Karpas-422 (cell line): Measurements from ENCODE around the gene TM4SF5. TPM values are rescaled to one million over a fixed set of nuclear protein-coding genes. Genes with fewer than 3 reads are reported as not detected.
A peak's percentile ranks its signal among the peaks of the same experiment; 100 is the strongest.
"Not testable (repeated sequence)": the region's sequence is repeated elsewhere in the genome, so short reads cannot be mapped to it uniquely, and the experiment has no call there.

Source experiments
- DNase-seq: peaks from one replicate; pipeline ENCODE4 v3.0.0-alpha.2; 2015
- H2AFZ ChIP-seq: fragments of 200-600 bp; sonication (generic); 2 replicates; pipeline ENCODE4 v1.6.1; 2014; ENCODE audit warnings: antibody characterized with exemption, low read length, mixed read lengths
- H3K27ac ChIP-seq: fragments of 200-600 bp; sonication (generic); 2 replicates; pipeline ENCODE4 v1.5.1; 2014; ENCODE audit warnings: mild to moderate bottlenecking, low read length, moderate library complexity
- H3K27me3 ChIP-seq: fragments of 200-600 bp; sonication (generic); 2 replicates; pipeline ENCODE4 v1.6.1; 2014; ENCODE audit warnings: low read length, mixed read lengths
- H3K36me3 ChIP-seq: fragments of 200-600 bp; sonication (generic); 2 replicates; pipeline ENCODE4 v1.6.1; 2014; ENCODE audit warnings: low read length, mixed read lengths; ENCODE audit not compliant: insufficient read depth
- H3K4me1 ChIP-seq: fragments of 200-600 bp; sonication (generic); 2 replicates; pipeline ENCODE4 v1.6.1; 2014; ENCODE audit warnings: mild to moderate bottlenecking, low read length, mixed read lengths
- H3K4me2 ChIP-seq: fragments of 200-600 bp; sonication (generic); 2 replicates; pipeline ENCODE4 v1.6.1; 2014; ENCODE audit warnings: low read length, low read depth, mild to moderate bottlenecking; ENCODE audit not compliant: poor library complexity, severe bottlenecking
- H3K4me3 ChIP-seq: fragments of 200-600 bp; sonication (generic); 2 replicates; pipeline ENCODE4 v1.5.1; 2014; ENCODE audit warnings: mild to moderate bottlenecking, antibody characterized with exemption, low read length, mixed read lengths
- H3K79me2 ChIP-seq: fragments of 200-600 bp; sonication (generic); 2 replicates; pipeline ENCODE4 v1.6.1; 2014; ENCODE audit warnings: mild to moderate bottlenecking, low read length, mixed read lengths
- H3K9ac ChIP-seq: fragments of 200-600 bp; sonication (generic); 2 replicates; pipeline ENCODE4 v1.6.0; 2014; ENCODE audit warnings: low read length
- H3K9me2 ChIP-seq: fragments of 200-600 bp; sonication (generic), shearing (Covaris generic); replicated peaks from 2 replicates; pipeline ENCODE4 v1.6.0; 2014; ENCODE audit warnings: mild to moderate bottlenecking, low read length, moderate library complexity; ENCODE audit not compliant: insufficient read depth
- H3K9me3 ChIP-seq: fragments of 300-700, 200-600 bp; sonication (generic); 2 replicates; pipeline ENCODE4 v1.6.1; 2014; ENCODE audit warnings: low read length, mixed read lengths
- H4K20me1 ChIP-seq: fragments of 200-600 bp; sonication (generic); 2 replicates; pipeline ENCODE4 v1.6.1; 2014; ENCODE audit warnings: mild to moderate bottlenecking, antibody characterized with exemption, low read length, low read depth; ENCODE audit not compliant: insufficient read depth
- total RNA-seq: library from RNA; depleted of rRNA; stranded (reverse); fragments of >200 nt; shearing (Covaris generic); gene quantifications from 2 replicates; pipeline ENCODE4 v1.2.3, GENCODE V29; 2014; ENCODE audit warnings: low replicate concordance; rRNA removed

The TM4SF5 gene
- total RNA-seq, 1 experiment from 2014 or later: not detected

DNA sequence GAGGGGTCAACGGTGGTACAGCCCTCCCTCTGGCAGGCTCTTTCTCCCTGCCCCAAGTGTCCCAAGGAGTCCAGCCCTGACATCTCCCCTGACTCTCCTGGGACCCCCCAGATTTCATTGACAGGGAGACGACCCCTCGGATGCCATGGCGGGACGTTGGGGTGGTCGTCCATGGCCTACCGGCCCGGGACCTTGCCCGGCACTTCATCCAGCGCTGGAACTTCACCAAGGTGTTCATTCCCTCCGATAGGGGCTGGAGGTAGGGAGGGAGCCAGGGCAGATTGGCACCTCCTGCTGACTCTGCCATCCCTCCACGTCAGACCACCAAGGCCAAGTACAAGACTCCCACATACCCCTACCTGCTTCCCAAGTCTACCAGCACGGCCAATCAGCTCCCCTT, 45.1 kb downstream of the TM4SF5 start:
- no peak overlapping the region for H3K4me3 ChIP-seq
- H3K27ac ChIP-seq: no peak overlapping the region
- no peak overlapping the region for H2AFZ ChIP-seq
- H3K79me2 ChIP-seq: no peaks in the 10 kb centered on the region
- no peaks in the 10 kb centered on the region for H3K4me1 ChIP-seq
- no peaks in the 10 kb centered on the region for H3K9me3 ChIP-seq
- H3K4me2 ChIP-seq: no peak overlapping the region
- H3K27me3 ChIP-seq: no peaks in the 10 kb centered on the region
- no peaks in the 10 kb centered on the region for H3K36me3 ChIP-seq
- H4K20me1 ChIP-seq: no peaks in the 10 kb centered on the region
- no peak for DNase-seq
- no peak overlapping the region for H3K9ac ChIP-seq
- H3K9me2 ChIP-seq: no peaks in the 10 kb centered on the region

DNA sequence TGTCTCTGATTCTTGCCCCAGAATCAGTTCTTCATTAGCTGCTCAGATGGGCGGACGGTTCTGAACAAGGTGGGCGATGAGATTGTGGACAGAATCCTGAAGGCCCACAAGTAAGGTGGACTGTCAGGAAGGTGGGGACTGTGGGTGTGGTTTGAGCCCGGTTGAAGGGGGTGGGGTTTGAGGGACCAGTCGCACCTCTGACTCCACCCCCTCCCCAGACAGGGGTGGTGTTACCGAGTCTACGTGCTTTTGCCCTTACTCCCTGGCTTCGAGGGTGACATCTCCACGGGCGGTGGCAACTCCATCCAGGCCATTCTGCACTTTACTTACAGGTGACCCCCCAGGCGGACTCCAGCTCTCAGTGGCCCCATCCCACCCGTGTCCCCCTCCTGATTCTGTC, 46.6 kb downstream of the TM4SF5 start:
- no peaks in the 10 kb centered on the region for H3K79me2 ChIP-seq
- no peaks in the 10 kb centered on the region for H3K9me2 ChIP-seq
- H2AFZ ChIP-seq: no peak overlapping the region
- H4K20me1 ChIP-seq: no peaks in the 10 kb centered on the region
- H3K9me3 ChIP-seq: no peaks in the 10 kb centered on the region
- no peaks in the 10 kb centered on the region for H3K4me1 ChIP-seq
- H3K27me3 ChIP-seq: no peaks in the 10 kb centered on the region
- no peak overlapping the region for H3K4me2 ChIP-seq
- H3K4me3 ChIP-seq: no peak overlapping the region
- H3K9ac ChIP-seq: no peak overlapping the region
- no peak overlapping the region for H3K27ac ChIP-seq
- H3K36me3 ChIP-seq: no peaks in the 10 kb centered on the region
- DNase-seq: no peak

- H3K9ac ChIP-seq: no peak overlapping the region
Measured at GRCh38 chr17:4822835-4823234, 51.1 kb downstream of the TM4SF5 start.

DNA sequence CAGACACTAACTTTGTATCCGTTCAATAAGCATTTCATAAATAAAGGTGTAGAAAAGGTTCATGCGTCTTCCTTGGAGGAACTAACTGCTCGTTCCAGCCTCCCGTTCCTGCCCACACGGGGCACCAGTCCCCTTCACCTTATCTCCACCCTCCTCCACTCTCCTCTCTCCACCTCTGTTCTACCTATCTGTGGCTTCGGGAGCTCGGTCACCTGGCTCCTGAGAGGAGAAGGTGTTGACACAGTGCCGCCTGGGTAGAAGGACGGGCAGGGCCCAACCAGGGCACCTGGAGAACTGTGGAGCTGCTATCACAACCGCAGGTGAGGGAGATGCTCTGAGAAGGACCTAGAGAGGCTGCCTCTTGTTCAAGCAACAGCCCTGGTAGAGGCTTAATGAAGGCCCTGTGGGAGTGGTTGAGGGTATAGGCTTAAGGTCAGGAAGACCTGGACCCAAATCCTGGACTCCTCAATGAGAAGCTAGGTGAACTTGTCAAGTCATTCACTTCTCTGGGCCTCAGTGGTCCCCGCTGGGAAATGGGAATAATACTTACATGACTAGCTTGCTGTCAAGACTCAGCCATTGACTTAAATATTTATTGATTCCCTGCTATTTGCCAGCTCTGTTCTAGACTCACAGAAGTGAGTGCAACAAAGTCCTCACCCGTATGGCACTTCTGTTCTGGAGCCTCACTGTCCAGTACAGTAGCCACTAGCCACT, 51.8 kb downstream of the TM4SF5 start:
- H3K27ac ChIP-seq: no peak overlapping the region
- H4K20me1 ChIP-seq: no peaks in the 10 kb centered on the region
- no peaks in the 10 kb centered on the region for H3K79me2 ChIP-seq
- H3K27me3 ChIP-seq: no peaks in the 10 kb centered on the region
- H3K4me3 ChIP-seq: no peak overlapping the region
- no peak overlapping the region for H2AFZ ChIP-seq
- H3K4me1 ChIP-seq: no peaks in the 10 kb centered on the region
- no peaks in the 10 kb centered on the region for H3K9me3 ChIP-seq
- H3K9ac ChIP-seq: no peak overlapping the region
- H3K9me2 ChIP-seq: no peaks in the 10 kb centered on the region
- no peaks in the 10 kb centered on the region for H3K36me3 ChIP-seq
- DNase-seq: no peak
- no peak overlapping the region for H3K4me2 ChIP-seq

More at GRCh38 chr17:4822835-4823234, 51.1 kb downstream of the TM4SF5 start:
- H3K79me2 ChIP-seq: no peaks in the 10 kb centered on the region
- no peaks in the 10 kb centered on the region for H3K36me3 ChIP-seq
- H3K9me2 ChIP-seq: no peaks in the 10 kb centered on the region
- no peak overlapping the region for H3K4me3 ChIP-seq
- H3K27me3 ChIP-seq: no peaks in the 10 kb centered on the region
- DNase-seq: no peak
- H4K20me1 ChIP-seq: no peaks in the 10 kb centered on the region
- H3K27ac ChIP-seq: no peak overlapping the region
- no peaks in the 10 kb centered on the region for H3K4me1 ChIP-seq
- no peak overlapping the region for H2AFZ ChIP-seq
- H3K9me3 ChIP-seq: no peaks in the 10 kb centered on the region
- H3K4me2 ChIP-seq: no peak overlapping the region

- Histone ChIP-seq H3K9ac (no peak overlapping the region), H3K4me1 (no peaks in the 10 kb centered on the region), H3K9me2 (no peaks in the 10 kb centered on the region), H3K4me2 (no peak overlapping the region), H3K27ac (no peak overlapping the region), H3K79me2 (no peaks in the 10 kb centered on the region), H3K9me3 (no peaks in the 10 kb centered on the region), H2AFZ (no peak overlapping the region), H3K36me3 (no peaks in the 10 kb centered on the region), H3K4me3 (no peak overlapping the region), H3K27me3 (no peaks in the 10 kb centered on the region), H4K20me1 (no peaks in the 10 kb centered on the region)
- no peak for DNase-seq
Measured at GRCh38 chr17:4827399-4827798, 55.7 kb downstream of the TM4SF5 start.

GRCh38 chr17:4832829-4833177, 61.1 kb downstream of the TM4SF5 start:
- H3K36me3 ChIP-seq, H4K20me1 ChIP-seq, DNase-seq, H3K9me2 ChIP-seq, H3K9me3 ChIP-seq, H3K27me3 ChIP-seq, H3K27ac ChIP-seq: not testable (repeated sequence)
- Histone ChIP-seq H3K4me3 (peak overlapping the region; percentile 89), H3K9ac (peak overlapping the region; percentile 73), H3K79me2 (peaks cover 46% of the 10 kb centered on the region), H3K4me1 (peaks cover 18% of the 10 kb centered on the region), H3K4me2 (peak overlapping the region; percentile 82), H2AFZ (peak overlapping the region; percentile 86; the same call in 1 of the 2 replicates)

Other genes with a start within 250 kb of the TM4SF5 start
- gene MYBBP1A, start 216.5 kb upstream of the TM4SF5 start, total RNA-seq: 48.2 and 76.6 TPM in 2 replicates
- gene GGT6, start 211.3 kb upstream of the TM4SF5 start, total RNA-seq: not detected in 2 replicates
- gene SMTNL2, start 187.4 kb upstream of the TM4SF5 start, total RNA-seq: 0.45 TPM in 1 of 2 replicates, not detected in the other
- gene ALOX15, start 130.2 kb upstream of the TM4SF5 start, total RNA-seq: 0.72 and 1.5 TPM in 2 replicates
- 27.7 and 34.6 TPM in 2 replicates for gene PELP1, start 67.7 kb upstream of the TM4SF5 start, total RNA-seq
- gene ARRB2, start 61.3 kb upstream of the TM4SF5 start, total RNA-seq: 19.1 and 53.9 TPM in 2 replicates
- gene MED11, start 40.5 kb upstream of the TM4SF5 start, total RNA-seq: 20.3 and 21.0 TPM in 2 replicates
- not detected in 2 replicates for gene ZMYND15, start 32.1 kb upstream of the TM4SF5 start, total RNA-seq
- 1.3 and 2.2 TPM in 2 replicates for gene CXCL16, start 32.0 kb upstream of the TM4SF5 start, total RNA-seq
- gene VMO1, start 14.5 kb downstream of the TM4SF5 start, total RNA-seq: not detected in 2 replicates
- not detected in 2 replicates for gene GLTPD2, start 17.1 kb downstream of the TM4SF5 start, total RNA-seq
- gene PSMB6, start 24.3 kb downstream of the TM4SF5 start, total RNA-seq: 118 and 168 TPM in 2 replicates
- 13.1 and 23.3 TPM in 2 replicates for gene PLD2, start 35.3 kb downstream of the TM4SF5 start, total RNA-seq
- gene MINK1, start 61.5 kb downstream of the TM4SF5 start, total RNA-seq: 28.7 and 56.6 TPM in 2 replicates
- gene C17orf107, start 127.7 kb downstream of the TM4SF5 start, total RNA-seq: 0.26 and 0.43 TPM in 2 replicates
- 0.11 and 0.22 TPM in 2 replicates for gene CHRNE, start 131.2 kb downstream of the TM4SF5 start, total RNA-seq
- not detected in 2 replicates for gene GP1BA, start 160.4 kb downstream of the TM4SF5 start, total RNA-seq
- 79.0 and 79.1 TPM in 2 replicates for gene SLC25A11, start 168.2 kb downstream of the TM4SF5 start, total RNA-seq
- 49.9 and 50.5 TPM in 2 replicates for gene RNF167, start 168.4 kb downstream of the TM4SF5 start, total RNA-seq
- gene PFN1, start 176.6 kb downstream of the TM4SF5 start, total RNA-seq: 748 and 1,567 TPM in 2 replicates
- 31.1 and 31.6 TPM in 2 replicates for gene ENO3, start 179.2 kb downstream of the TM4SF5 start, total RNA-seq
- gene SPAG7, start 195.9 kb downstream of the TM4SF5 start, total RNA-seq: 24.6 and 40.7 TPM in 2 replicates
- gene CAMTA2, start 215.8 kb downstream of the TM4SF5 start, total RNA-seq: 9.5 and 15.6 TPM in 2 replicates
- not detected in 2 replicates for gene INCA1, start 225.6 kb downstream of the TM4SF5 start, total RNA-seq
- gene KIF1C, start 226.1 kb downstream of the TM4SF5 start, total RNA-seq: 10.2 and 19.0 TPM in 2 replicates